HUES48 (cell line): ENCODE data around the gene TMED5.

Experiments
- H3K27ac ChIP-seq: one replicate; pipeline ENCODE4 v1.7.0; 2013; ENCODE audit warnings: low read depth, low read length, inconsistent platforms
- H3K27me3 ChIP-seq: 2 replicates; pipeline ENCODE4 v1.6.1; 2013; ENCODE audit warnings: mild to moderate bottlenecking, low read length; ENCODE audit not compliant: control insufficient read depth, insufficient read depth
- H3K36me3 ChIP-seq: 2 replicates; pipeline ENCODE4 v1.6.1; 2013; ENCODE audit warnings: low read length; ENCODE audit not compliant: control insufficient read depth, insufficient read depth
- H3K4me1 ChIP-seq: 2 replicates; pipeline ENCODE4 v1.6.1; 2013; ENCODE audit warnings: mild to moderate bottlenecking, low read length; ENCODE audit not compliant: control insufficient read depth, insufficient read depth
- H3K4me3 ChIP-seq: 2 replicates; pipeline ENCODE4 v1.5.1; 2013; ENCODE audit warnings: mild to moderate bottlenecking, low read depth, low read length
- H3K9ac ChIP-seq: 2 replicates; pipeline ENCODE4 v1.6.1; 2013; ENCODE audit warnings: mild to moderate bottlenecking, low read depth, low read length, moderate library complexity
- H3K9me3 ChIP-seq: 2 replicates; pipeline ENCODE4 v1.6.1; 2013; ENCODE audit warnings: low read length; ENCODE audit not compliant: control insufficient read depth, insufficient read depth

TMED5 gene

DNA sequence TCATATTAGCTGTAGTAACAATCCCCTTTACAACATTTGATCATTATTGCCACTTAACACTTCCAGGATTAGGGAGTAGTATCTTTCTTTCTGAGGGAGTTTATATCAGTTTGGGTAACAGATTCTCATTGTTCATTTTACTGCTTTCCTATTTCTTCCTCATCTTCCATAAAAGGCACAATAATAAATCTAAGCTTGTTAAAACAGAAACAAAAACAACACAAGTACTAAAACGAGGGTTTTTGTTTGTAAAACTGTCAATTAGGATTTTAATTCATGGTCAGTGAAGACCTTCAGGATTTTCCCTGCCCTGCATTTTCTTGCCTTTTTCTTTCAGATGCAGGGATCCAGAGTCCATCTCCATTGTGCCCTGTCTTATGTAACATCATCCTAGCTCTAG lies 29.5 kb downstream of the TMED5 start:
- peaks cover 42% of the 10 kb centered on the region for H3K36me3 ChIP-seq

DNA sequence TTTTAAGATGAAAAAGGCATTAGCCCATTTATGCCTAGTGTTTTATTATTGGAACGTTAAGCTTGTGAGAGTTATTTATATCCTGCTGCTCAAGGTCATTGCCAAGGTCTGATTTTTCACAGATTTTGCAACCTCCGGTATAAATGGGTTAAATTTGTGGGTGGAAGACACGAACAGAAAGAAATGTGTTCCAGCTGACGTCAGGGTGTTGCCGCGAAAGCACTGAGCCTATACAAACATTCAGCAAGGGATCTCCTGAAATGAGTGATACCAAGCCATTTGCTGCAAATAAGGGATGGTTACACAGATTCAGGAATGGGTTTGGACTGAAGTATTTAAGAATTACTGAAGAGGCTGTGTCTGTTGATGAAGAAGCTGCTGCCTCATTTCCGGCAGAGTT lies 32.2 kb downstream of the TMED5 start:
- no peaks in the 10 kb centered on the region for H3K4me1 ChIP-seq
- no peaks in the 10 kb centered on the region for H3K27me3 ChIP-seq
- H3K9ac ChIP-seq: no peak overlapping the region
- H3K36me3 ChIP-seq: peaks cover 25% of the 10 kb centered on the region
- no peak overlapping the region for H3K4me3 ChIP-seq
- no peaks in the 10 kb centered on the region for H3K9me3 ChIP-seq
- no peak overlapping the region for H3K27ac ChIP-seq

More for the DNA sequence above, 29.5 kb downstream of the TMED5 start:
- H3K4me1 ChIP-seq: no peaks in the 10 kb centered on the region
- H3K9ac ChIP-seq: no peak overlapping the region
- H3K27ac ChIP-seq: no peak overlapping the region
- H3K4me3 ChIP-seq: no peak overlapping the region
- H3K27me3 ChIP-seq: no peaks in the 10 kb centered on the region
- no peaks in the 10 kb centered on the region for H3K9me3 ChIP-seq

DNA sequence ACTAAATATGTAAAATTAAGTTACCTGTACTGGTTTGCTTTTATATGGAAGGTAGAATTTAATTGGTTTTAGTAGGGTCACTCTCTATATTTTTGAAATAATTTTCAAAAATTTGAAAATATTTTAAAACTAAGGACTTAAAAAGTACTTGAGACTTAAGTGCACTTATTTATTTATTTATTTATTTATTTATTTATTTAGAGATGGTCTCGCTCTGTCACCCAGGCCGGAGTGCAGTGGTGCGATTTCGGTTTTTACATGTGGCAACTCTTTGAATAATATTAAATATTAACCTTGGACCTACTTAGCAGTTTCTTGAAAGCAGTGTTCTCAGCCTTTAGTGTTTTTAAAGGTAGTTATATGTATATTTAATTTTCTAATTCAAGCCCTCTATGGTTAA lies 36.4 kb downstream of the TMED5 start:
- H3K27ac ChIP-seq: no peak overlapping the region
- H3K9me3 ChIP-seq: no peaks in the 10 kb centered on the region
- no peak overlapping the region for H3K4me3 ChIP-seq
- H3K9ac ChIP-seq: no peak overlapping the region
- H3K36me3 ChIP-seq: peaks cover 53% of the 10 kb centered on the region
- no peaks in the 10 kb centered on the region for H3K27me3 ChIP-seq
- no peaks in the 10 kb centered on the region for H3K4me1 ChIP-seq

DNA sequence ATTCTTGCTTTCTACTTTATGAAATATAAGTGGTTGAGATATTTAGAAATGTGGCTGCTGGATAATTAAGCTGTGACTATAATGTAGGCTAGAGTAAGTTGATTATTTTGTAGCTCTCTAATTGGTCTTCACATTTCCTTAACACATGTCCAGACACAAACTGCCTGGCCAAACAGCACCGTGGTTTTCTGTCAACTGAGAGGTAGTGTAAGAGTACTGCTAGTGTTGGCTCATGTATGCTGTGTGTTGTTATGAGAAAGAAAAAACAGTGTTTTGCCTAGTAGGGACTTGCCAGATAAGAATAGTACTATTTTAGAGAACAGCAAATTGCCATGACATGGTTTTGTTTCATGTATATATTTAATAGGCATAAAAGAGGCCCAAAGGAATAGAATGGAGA lies 37.1 kb downstream of the TMED5 start:
- Histone ChIP-seq H3K4me3 (no peak overlapping the region), H3K36me3 (peaks cover 53% of the 10 kb centered on the region), H3K27ac (no peak overlapping the region), H3K9ac (no peak overlapping the region), H3K9me3 (no peaks in the 10 kb centered on the region), H3K27me3 (no peaks in the 10 kb centered on the region), H3K4me1 (no peaks in the 10 kb centered on the region)

DNA sequence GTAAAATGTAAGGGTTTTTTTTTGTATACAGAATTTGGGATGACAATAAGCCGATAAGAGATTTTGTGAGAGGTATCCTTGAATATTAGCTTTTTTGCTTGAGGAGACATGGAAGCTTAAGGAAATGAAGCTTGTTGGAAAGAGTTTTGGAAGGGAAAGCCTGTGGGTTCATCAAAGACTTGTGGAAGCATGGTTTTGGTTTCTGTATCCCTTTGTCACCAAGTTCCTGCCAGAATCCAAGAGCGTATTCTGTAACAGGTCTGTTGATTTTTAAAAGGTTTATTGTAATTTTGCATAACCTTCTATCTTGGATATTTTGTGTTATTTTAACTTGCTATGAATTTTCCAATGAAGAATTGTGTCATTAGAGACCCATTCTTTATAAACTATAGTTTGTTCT lies 38.1 kb downstream of the TMED5 start:
- H3K9me3 ChIP-seq: no peaks in the 10 kb centered on the region
- no peak overlapping the region for H3K27ac ChIP-seq
- no peak overlapping the region for H3K4me3 ChIP-seq
- H3K27me3 ChIP-seq: no peaks in the 10 kb centered on the region
- no peaks in the 10 kb centered on the region for H3K4me1 ChIP-seq
- peaks cover 62% of the 10 kb centered on the region for H3K36me3 ChIP-seq
- no peak overlapping the region for H3K9ac ChIP-seq

DNA sequence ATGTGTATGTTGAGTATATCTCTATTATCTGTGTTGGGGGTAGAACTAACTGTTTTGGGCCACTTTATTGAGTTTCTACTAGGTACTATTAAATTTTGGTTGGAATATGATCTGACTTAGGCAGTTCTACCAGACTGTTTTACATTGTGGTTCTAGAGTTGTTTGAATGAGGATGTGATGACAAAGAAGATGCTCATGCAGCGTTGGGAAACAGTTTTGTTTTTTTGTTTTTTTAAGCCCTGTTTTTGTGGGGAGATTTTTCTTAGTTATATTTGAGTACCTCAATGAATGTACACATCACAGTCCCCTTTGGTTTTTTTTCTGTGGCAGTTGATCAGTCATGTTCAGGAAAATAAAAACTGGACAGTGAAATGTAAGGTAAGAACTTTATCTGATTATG lies 40.1 kb downstream of the TMED5 start:
- no peak overlapping the region for H3K27ac ChIP-seq
- no peaks in the 10 kb centered on the region for H3K27me3 ChIP-seq
- H3K9me3 ChIP-seq: no peaks in the 10 kb centered on the region
- no peaks in the 10 kb centered on the region for H3K4me1 ChIP-seq
- H3K9ac ChIP-seq: no peak overlapping the region
- H3K4me3 ChIP-seq: no peak overlapping the region
- H3K36me3 ChIP-seq: peaks cover 82% of the 10 kb centered on the region

DNA sequence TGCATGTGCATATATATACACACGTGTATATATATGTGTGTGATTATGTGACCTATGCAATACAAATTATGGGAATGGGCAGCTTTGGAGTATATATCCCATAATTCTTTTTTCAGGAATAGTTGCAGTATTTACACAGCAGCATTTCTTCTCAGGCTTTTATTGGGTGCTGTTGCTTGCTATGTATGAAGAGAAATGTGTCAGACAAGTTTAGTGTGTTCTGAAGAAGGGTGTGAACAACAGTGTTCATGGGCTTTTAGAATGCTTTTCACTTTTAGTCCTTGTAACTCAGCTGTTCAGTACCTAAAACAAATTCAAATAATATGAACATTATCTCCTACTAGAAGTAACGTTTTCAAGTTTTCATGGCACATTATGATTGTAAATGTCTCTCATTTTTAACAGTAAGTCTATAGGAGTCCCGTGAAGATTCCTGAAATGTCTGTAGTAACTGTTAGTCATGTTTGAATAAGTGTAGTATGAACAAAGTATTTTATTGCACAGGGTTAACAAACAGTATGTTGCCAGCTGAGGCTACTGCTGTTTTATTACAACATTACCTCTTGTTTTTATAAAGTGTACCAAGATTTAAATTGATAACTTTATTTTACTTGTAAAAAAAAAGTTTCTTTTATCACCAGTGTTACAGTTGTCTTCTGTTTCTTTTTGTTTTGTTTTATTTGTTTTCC lies 42.5 kb downstream of the TMED5 start:
- Histone ChIP-seq H3K27me3 (no peaks in the 10 kb centered on the region), H3K4me3 (no peak overlapping the region), H3K9ac (no peak overlapping the region), H3K9me3 (no peaks in the 10 kb centered on the region), H3K27ac (no peak overlapping the region), H3K4me1 (no peaks in the 10 kb centered on the region), H3K36me3 (peaks cover 97% of the 10 kb centered on the region)

DNA sequence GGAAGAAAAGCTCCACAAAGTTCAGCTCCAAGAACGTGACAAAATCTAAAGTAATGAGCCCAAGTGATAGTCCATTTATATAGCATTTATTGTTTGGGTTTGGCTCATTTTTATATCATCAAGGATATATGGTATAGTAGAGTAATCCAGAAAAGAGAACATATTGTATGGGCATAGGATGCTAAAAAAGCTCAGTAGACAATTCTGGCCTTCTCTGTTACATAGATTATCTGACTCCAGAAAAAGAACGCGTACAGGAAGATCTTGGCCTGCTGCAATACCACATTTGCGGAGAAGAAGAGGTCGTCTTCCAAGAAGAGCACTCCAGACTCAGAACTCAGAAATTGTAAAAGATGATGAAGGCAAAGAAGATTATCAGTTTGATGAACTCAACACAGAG lies 43.8 kb downstream of the TMED5 start:
- H3K4me3 ChIP-seq: no peak overlapping the region
- no peaks in the 10 kb centered on the region for H3K9me3 ChIP-seq
- H3K27ac ChIP-seq: no peak overlapping the region
- H3K36me3 ChIP-seq: peaks cover 99% of the 10 kb centered on the region
- no peak overlapping the region for H3K9ac ChIP-seq
- no peaks in the 10 kb centered on the region for H3K27me3 ChIP-seq
- no peaks in the 10 kb centered on the region for H3K4me1 ChIP-seq

DNA sequence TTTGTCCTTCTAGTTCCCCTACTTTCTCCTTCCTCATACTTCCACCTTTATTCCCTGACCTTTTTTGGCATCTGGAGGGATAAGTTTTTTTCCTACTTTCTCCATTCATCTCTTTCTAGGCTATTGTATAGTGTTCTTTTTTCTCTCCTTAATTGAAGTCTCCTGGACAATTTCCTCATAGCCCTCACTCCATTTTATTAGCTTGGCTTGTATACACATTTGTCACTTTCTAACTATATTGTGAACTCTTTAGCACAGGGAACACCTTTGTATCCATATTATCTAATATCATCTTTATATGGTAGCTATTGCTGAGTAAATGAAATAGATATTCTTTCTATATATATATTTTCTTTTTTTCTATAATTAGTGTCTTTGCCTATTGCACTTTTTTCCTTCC lies 47.6 kb downstream of the TMED5 start:
- Histone ChIP-seq H3K36me3 (peaks cover 97% of the 10 kb centered on the region), H3K4me1 (no peaks in the 10 kb centered on the region), H3K27ac (no peak overlapping the region), H3K4me3 (no peak overlapping the region), H3K9me3 (no peaks in the 10 kb centered on the region), H3K9ac (no peak overlapping the region), H3K27me3 (no peaks in the 10 kb centered on the region)

DNA sequence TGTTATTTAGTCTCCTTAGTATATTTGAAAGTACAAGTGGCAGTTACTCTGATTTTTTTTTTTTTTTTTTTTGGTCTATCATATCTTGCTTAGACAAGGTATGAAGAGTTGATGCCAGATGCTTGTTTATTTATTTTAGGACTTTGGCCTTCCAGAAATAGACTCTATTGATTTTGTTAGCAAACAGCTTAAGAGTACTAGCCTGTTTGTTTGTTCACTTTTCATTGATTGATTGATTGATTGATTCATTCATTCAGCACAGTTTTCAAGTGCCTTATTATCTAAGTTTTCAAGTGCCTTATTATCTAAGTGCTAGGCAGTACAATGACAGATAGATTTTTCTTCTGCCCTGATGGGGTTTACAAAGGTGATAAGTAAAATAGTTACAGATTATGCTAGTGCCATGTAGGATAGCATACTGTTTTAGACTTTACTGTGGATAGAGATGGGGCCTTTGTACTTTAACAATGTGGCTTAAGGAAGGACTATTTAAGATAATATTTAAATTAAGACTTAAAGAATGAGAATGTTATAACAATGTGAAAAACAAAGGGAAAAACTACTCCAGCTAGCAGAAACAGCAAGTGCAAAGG lies 50.6 kb downstream of the TMED5 start:
- Histone ChIP-seq H3K27ac (no peak overlapping the region), H3K9me3 (no peaks in the 10 kb centered on the region), H3K36me3 (peaks cover 89% of the 10 kb centered on the region), H3K9ac (no peak overlapping the region), H3K4me3 (no peak overlapping the region), H3K27me3 (no peaks in the 10 kb centered on the region), H3K4me1 (peaks cover 19% of the 10 kb centered on the region)

DNA sequence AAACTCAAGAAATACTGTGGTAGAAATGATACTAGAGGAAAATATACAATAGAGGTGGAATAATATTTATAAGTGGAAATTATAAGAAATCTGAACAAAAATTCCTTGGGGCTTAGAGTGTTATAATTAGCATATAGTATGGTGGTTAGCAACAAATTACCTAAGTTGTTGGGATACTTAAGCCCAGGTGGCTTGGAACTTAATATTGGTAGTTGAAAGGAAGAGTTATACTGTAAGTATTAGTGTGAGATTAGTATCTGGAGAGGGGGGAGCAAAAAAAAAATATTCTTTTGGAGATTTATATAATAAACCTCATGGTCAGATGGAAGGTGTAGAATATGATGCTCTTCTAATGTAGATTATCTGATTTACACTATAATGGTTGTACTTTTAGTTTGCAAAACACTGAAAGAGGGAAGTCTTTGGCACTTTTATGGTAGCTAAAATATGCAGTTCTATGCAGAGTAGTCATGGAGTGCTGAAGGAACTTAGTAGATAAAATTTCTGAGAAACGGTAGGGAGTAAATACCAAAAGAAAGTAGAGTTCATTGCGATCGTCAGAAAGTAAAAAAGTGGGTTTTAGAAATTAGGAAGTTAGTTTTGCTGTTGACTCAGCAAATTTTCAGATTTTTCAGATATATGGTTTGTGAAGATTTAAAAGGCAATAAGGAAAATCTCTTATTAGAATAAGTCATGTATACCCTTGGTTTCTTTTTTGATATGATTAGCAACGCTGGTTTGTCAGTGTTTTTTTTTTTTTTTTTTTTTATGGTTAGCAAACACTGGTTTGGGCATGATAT lies 55.5 kb downstream of the TMED5 start:
- peaks cover 69% of the 10 kb centered on the region for H3K36me3 ChIP-seq
- H3K4me1 ChIP-seq: peaks cover 35% of the 10 kb centered on the region
- no peaks in the 10 kb centered on the region for H3K9me3 ChIP-seq
- H3K9ac ChIP-seq: peak overlapping the region; percentile 31; the same call in 1 of the 2 replicates
- H3K27me3 ChIP-seq: no peaks in the 10 kb centered on the region
- H3K4me3 ChIP-seq: peak overlapping the region; percentile 44
- peak overlapping the region; percentile 87 for H3K27ac ChIP-seq
